ENCODE measurements around the gene SOAT1.
A peak's percentile ranks its signal among the peaks of the same experiment; 100 is the strongest.
"Not testable (repeated sequence)": the region's sequence is repeated elsewhere in the genome, so short reads cannot be mapped to it uniquely, and the experiment has no call there.

SOAT1 gene

GRCh38 chr1:179365342-179366092 lies 71.9 kb downstream of the SOAT1 start, which contains the start of gene AXDND1:
AXDND1 (plus strand) TSS chr1:179365971; CDS start chr1:179366510, 539 bp downstream.
- peak; percentile 65 for DNase-seq

DNA sequence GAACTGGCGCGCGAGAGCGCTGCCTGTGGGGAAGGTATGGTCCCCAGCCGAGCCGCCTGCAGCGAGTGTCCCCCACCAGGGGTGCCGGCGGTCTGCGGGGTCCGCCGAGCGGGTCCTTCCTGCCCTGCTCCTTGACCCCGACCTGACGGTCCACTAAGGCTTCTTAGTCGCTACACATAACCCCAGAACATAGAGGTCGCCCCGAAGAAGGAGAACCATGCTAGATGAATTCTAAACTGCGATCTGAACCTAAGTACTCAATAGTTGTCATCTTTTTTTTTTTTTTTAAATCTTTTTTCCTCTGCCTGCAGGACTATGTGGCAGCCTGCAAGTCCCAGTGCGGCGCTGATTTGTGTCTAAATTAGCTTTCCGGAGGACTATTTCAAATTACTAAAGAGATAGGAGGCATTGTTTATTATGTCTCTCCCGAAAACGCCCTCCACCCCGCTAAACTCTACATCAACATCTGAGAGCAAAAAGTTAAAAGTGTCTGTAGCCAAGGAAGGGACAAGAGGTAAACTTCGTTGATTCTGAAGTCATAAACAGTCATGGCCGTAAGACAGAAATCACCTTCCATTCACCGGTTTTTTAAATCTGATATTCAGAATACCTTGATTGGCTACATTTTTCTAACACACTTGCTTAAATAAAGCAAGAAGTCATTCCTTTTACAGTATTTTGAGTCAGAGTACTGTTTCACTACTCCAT lies 72.7 kb downstream of the SOAT1 start:
- DNase-seq: no peak

DNA sequence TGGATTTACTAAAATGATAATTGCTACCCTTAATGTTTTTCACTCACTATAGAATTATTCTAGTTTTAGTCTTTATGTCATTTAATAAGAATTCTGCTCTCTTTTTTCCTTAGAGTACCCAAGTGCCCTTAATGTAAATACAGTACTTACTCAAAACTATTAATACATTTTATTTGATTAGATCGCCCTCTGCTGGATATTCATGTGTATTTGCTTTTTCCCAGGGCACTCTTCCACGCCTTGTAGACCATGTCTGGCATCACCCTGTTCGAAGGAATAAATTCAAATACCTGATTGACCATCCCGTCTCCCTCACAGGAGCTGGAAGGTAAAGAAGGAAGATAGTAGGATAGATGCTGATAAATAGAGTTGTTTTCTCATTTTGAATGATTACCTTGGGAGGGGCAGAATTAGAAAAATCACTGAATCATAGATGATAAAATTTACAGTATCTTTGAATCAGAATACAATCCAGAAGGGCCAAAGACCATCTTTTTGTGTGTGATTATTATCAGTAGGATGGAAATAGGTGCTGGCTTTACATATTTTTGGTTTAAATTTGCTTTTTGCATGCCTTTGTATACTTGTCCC lies 76.2 kb downstream of the SOAT1 start:
- peak; percentile 40 for DNase-seq

DNA sequence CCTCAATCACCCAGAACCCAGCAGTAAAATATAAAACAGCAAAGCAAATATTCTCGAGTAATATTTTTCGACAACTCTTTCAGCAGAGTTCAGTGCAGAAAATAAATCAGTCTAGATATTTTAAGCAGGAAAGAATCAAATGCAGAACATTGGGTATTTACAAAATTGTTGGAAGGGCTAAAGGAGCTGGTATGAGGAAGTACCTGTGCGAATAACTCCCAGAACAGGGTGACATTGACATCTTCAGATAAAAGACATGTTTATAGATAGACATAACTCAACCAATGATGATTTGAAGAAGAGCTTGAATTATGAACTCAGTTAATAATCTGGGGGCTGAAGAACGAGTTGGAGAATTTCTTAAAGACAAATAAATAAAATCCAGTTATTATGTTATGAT lies 78.6 kb downstream of the SOAT1 start:
- DNase-seq: no peak

DNA sequence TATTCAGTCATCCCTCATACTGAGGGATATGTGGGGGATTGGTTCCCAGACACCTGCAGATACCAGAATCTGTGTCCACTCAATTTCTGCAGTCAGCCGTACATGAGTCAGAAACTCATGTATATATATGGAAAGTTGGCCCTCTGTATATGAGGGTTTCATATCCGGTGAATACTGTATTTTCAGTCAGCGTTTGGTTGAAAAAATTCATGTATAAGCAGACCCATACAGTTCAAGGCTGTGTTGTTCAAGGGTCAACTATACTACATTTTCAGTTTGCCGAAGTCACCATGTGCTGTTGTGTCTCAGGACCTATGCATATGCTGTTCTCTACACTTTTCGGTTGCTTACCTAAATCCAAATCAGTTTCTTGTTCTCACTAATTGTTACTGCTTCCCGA lies 82.6 kb downstream of the SOAT1 start:
- no peak for DNase-seq

DNA sequence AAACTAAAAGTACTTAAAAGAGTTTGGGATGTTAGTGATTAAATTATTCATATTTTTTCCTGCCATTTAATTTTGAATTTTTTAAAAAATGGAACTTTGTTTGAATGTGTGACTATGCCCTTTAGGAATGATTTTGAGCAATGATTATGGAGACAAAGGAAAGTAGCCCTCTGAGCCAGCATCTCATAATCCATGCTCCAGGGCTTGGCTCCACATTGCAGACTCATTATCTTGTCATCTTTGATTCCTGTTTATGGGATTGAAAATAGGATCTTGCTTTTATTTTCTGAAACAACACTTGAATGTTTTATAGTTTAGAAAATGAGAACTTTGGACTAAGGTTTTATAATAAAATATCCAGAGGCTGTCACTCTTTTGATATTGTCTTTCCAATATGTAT lies 86.7 kb downstream of the SOAT1 start:
- DNase-seq: no peak

GRCh38 chr1:179384027-179384426 lies 90.4 kb downstream of the SOAT1 start:
- DNase-seq: no peak

DNA sequence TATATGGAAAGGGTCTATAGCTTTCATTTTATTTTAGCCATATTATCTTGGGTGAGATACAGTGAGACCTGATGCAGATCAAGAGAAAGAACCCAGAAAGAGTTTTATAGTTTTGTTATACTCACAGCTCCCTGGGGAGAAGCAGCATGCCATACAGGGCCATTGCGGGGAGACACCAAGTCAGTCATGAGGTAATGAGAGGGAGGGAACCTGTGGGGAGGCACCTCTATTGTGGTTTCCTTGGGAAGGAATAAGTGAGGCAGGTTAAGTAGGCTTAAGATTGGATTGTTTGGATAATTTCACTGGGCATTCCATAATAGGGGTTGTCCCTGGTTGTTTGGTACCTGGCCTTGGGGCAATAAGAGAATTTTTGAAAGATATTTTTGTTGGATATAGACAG lies 91.9 kb downstream of the SOAT1 start:
- no peak for DNase-seq

DNA sequence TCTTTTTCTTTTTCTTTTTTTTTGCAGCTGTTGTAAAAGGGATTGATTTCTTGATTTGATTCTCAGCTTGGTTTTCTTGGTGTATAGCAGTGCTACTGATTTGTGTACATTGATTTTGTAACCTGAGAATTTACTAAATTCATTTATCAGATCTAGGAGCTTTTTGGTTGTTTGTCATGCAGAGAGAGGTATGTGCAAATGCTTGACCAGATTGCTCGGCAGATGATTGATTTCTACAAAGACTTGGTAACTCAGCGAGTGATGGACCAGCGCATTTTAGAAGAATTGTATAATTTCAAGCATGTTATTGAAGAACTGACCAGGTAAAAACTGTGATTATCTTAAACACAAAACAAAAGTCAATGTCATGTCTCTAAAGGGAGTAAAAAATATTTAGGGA lies 100.1 kb downstream of the SOAT1 start:
- no peak for DNase-seq

DNA sequence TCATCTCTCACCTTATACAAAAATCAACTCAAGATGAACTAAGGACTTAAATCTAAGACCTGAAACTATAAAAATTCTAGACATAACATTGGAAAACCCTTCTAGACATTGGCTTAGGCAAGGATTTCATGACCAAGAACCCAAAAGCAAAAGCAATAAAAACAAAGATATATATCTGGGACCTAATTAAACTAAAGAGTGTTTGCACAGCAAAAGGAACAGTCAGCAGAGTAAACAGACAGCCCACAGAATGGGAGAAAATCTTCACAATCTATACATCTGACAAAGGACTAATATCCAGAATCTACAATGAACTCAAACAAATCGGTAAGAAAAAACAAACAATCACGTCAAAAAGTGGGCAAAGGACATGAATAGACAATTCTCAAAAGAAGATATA lies 105.8 kb downstream of the SOAT1 start:
- not testable (repeated sequence) for DNase-seq

All from NCI-H510A (cell line).